ENCODE results near the gene CSNK2A2. TPM values are rescaled to one million over a fixed set of nuclear protein-coding genes. Genes with fewer than 3 reads are reported as not detected.

CSNK2A2 gene
- total RNA-seq, 1 donor from 2014 or later, result 44.9 TPM

- no peak for DNase-seq
Measured at GRCh38 chr16:58109881-58110280, 88.0 kb downstream of the CSNK2A2 start.

GRCh38 chr16:58109330-58109729, 88.6 kb downstream of the CSNK2A2 start:
- DNase-seq, result no peak

Small RNAs within 50 kb of the gene (small RNA-seq; reads per million reads assigned to genes)
- gene RN7SL645P (ENCODE audit: low replicate concordance), result not detected

Other genes starting within 250 kb of the CSNK2A2 start
- 0.41 TPM for gene CNGB1, start 227.0 kb downstream of the CSNK2A2 start, total RNA-seq
- gene ZNF319, start 197.4 kb downstream of the CSNK2A2 start, total RNA-seq, result 4.9 TPM
- 21.8 TPM for gene USB1, start 196.7 kb downstream of the CSNK2A2 start, total RNA-seq
- gene MMP15, start 172.4 kb downstream of the CSNK2A2 start, total RNA-seq, result 31.0 TPM
- gene CFAP20, start 68.7 kb downstream of the CSNK2A2 start, total RNA-seq, result 68.5 TPM
- gene PRSS54, start 96.9 kb upstream of the CSNK2A2 start, total RNA-seq, result not detected
- 4.3 TPM for gene GINS3, start 194.4 kb upstream of the CSNK2A2 start, total RNA-seq